GM21360 (cell line): ENCODE data around the gene GAPT.

Source experiments
- ATAC-seq: cut with Tn5 transposase; IDR thresholded peaks from one replicate; pipeline ENCODE4 v1.9.1; 2021; ENCODE audit warnings: mild to moderate bottlenecking, moderate library complexity; ENCODE audit not compliant: unreplicated experiment

Gene GAPT

DNA sequence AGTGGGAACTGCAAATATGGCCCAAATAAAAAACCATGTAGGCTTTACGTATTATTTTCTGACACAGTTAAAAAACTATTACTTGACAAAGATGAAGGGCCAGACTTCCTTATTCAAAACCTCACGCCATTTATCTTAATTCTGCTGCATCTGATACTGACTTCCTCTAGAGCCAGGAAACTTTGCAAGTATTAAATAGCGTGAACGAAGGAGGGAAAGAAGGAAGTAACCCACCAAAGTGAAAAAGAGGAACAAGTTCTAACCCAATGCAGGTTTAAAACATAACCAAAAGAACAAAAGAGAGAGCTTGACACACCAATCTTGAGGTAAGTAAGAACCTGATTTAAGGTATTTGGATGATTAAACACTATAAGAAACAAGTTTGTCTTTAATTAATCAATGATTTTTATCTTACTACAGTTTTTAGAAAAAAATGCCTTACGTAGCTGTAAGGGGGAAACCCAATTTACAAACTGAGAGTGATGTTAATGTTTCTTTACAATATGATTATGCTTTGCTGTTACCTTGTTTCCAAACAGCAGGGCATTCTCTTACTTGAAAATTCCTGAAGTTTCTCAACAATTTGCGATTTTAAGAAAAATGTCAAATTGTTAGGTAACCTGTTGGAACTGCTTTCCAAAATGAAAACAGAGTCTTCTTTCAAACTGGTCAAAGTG lies at the start of gene GAPT:
Gene GAPT, plus strand, starts transcription at position 220 of the 677 bp plus-strand sequence. CDS start 3,102 bp downstream, outside the sequence.
- peak; percentile 84 for ATAC-seq

GRCh38 chr5:58444805-58445204 lies 46.4 kb upstream of the GAPT start:
- ATAC-seq = no peak

- no peak for ATAC-seq
Measured at GRCh38 chr5:58446024-58446423, 45.2 kb upstream of the GAPT start.

DNA sequence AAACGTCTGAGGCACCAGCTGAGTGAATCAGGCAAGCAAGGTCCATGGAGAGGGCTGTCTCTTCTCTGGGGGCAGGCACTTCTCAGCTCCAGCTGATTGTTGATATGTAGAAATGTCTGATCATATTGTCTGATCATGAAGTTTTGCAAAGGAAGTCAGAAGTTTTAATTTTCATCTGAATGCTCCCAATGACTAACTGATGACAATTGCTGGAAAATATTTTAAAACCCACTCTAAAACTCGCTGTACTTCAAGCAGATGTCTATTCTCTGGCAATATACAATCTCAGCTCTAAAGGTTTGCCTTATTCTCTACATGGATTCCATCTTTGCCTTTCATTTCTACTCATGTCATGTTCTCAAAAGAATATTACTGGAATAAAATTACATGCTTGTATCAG lies 44.0 kb upstream of the GAPT start:
- ATAC-seq = no peak

- no peak for ATAC-seq
Measured at GRCh38 chr5:58450018-58450417, 41.2 kb upstream of the GAPT start.

GRCh38 chr5:58450811-58451629 lies 40.2 kb upstream of the GAPT start:
- ATAC-seq = no peak

DNA sequence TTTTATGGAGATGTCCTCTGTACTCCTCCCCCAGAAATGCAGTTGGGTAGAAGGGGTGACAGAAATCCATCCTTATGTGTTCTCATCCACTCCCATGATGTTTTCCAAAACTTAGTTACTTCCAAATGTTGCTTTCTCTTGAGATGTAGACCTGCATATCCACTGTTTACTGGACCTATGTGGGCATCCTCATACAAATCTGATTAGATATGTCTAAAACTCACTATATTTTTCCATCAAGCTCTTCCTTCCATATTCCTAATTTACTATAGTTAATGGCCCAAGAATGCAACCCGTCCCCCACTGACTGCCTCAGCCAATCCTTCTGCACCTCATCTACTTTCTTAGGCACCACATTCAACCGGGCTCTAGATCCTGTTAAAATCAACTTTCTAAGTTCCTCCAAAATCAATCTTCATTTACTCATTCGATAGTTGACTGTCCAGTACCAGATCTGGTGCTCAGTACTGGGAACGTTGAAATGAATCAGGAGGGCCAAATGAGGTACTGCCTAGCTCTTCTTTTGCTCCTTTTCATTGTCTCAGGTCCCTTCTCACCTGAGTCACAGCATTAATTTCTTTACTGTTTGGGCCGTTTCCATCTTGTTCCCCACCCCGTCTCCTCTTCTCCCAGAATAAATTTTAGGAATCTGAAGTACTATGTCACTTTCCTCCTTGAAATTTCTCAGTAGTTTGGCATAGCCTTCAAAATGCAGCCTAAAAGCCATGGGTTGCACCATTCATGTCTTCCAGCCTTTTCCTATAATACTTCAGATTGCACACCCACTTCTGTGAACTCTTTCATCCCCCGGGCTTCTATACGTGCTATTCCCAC lies 39.3 kb upstream of the GAPT start:
- no peak for ATAC-seq

DNA sequence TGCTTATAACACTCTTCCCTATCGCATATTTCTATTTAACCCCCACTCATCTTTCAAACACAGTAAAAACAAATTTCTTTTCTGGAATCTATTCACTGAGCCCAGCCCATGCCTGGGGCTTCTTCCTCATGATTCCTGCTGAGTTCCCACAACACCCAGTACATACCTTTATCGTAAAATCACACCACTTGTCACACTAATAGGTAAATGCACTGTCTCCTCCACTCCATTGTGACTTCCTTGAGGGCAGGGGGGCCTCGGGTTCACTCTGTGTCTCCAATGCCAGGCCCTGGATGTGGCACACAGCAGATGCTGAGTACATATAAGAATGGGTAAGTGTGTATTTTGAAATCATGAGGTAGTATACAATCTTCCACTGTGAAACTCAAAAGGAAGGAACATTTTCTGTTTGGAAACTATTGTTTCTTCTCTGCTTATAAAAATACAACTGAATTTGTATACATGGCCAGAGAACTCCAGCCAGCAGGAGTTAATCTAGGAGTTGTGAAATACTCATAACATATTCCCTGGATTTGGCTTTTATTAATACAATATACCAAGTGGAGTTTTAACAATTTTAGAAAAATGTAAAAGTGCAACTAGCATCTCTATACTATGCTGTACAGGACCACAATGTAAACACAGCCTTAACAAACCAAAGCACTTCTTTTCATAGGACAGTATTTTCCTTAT lies 38.5 kb upstream of the GAPT start:
- ATAC-seq = no peak

GRCh38 chr5:58453306-58453705 lies 37.9 kb upstream of the GAPT start:
- ATAC-seq = no peak

DNA sequence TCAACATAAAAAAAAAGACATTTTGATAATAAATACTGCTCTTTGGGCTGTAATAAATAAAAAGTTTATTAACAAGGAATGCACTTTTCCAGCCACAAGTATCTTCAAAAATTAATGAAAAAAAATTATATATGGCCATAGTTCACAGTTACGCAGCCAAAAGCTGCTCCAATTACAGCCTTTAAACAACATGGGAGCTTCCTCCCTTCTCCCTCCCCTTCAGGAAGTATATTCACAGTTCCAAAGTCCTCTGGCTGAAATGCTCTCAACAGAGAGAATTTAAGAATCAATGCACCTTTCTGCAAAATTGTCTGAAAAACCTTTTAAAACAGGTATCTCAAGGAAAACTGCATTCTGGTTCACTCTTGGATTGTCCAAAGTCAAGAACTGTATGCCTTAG lies 37.2 kb upstream of the GAPT start:
- ATAC-seq = no peak

DNA sequence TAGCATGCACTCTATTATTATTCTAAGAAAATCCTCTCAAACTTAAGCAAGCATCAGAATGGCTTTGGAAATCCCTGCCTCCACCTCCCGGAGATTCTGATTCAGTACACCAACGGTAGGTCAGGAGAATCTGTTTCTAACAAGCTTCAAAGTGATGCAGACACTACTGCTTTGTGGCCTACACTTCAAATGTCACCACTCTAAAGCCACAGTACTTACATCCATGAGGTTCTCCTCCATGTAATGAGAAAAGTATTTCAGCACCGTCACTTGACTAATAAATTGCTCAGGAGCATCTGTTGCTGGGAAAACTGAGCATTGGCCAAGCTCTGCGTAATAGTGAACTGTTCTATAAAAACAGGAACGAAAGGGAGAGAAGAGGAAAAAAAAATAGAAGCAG lies 36.2 kb upstream of the GAPT start:
- no peak for ATAC-seq

DNA sequence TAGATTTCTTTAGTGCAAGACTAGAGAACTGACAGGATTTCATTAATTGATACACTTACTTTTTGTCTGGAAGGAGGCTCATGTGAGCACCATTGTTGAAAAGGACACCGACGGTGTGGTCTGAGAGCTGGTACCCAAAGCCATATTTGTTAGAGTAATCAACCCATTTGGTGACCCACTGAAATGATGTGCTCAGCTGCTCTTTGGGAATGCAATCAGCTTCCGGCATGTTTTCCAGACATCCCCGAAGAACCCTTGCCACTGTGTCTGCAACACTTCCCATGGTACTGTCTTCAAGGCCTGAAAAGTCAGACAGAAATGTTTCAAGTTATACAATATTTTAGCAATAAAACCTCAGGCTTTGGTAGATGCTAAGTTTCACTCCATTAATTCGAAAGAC lies 35.8 kb upstream of the GAPT start:
- no peak for ATAC-seq

- ATAC-seq = no peak
Measured at GRCh38 chr5:58456026-58456425, 35.2 kb upstream of the GAPT start.

GRCh38 chr5:58456486-58456885 lies 34.7 kb upstream of the GAPT start:
- ATAC-seq = no peak

DNA sequence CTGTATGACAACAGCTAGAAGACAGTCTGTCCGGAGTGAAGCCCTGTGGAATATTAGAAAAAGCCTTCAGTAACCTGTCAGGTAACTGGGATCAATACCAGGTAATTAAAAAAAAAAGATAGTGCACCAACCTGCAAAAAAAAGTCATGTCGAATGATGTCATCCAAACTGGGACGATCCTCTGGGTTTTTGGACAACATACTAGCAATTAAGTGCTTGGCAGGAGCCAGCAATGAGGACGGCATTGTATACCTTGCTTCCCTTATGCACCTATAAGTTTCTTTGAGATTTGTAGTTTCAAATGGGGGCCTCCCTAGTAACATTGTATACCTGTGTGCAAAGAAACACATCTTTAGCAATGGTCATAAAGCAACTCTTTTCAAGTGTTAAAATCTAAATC lies 34.2 kb upstream of the GAPT start:
- no peak for ATAC-seq

DNA sequence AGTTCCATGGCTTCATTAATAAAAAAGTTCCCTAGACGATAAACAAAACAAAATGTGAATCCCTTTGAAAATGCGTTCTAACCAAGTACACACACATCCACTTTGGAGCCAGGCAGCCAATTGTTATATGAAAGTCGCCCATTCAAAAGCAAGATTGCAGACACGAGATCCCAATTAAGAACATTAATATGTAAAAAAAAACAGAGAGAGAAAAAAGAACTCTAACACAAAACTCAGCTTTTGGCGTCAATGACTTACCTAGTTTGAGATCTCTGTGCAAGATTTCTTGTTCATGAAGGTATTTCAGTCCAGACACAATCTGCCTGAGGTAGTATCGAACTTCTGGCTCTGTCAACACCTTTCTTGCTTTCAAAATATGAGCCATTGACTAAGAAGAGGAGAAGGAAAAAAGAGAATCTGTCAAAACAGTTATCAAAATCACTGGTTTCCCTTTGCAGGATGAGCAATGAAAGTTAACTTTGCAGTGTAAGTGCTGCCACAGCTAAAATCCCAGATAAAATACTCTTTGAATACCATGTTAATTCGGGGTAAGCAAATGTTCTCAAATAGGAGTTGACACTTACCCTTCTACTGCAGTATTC lies 33.0 kb upstream of the GAPT start:
- no peak for ATAC-seq

DNA sequence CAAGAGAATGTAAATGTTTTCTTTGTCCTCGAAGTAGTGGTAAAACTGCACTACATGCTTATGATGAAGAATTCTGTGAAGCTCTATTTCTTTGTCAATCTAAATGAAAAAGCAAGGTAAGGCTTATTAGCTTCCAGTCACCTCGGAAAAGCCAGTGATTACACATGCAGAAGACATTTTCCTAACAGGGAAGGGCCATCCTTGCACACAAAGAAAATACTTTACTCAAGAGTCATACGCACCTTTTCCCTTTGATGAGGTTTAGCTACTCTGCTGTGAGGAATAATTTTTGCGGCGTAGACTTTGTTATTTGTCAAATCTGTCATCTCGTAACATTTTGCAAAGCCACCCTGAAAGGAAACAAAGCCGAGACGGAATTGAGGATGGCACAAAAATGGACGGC lies 32.5 kb upstream of the GAPT start:
- ATAC-seq = no peak

GRCh38 chr5:58459146-58460001 lies 31.9 kb upstream of the GAPT start:
- ATAC-seq = no peak

DNA sequence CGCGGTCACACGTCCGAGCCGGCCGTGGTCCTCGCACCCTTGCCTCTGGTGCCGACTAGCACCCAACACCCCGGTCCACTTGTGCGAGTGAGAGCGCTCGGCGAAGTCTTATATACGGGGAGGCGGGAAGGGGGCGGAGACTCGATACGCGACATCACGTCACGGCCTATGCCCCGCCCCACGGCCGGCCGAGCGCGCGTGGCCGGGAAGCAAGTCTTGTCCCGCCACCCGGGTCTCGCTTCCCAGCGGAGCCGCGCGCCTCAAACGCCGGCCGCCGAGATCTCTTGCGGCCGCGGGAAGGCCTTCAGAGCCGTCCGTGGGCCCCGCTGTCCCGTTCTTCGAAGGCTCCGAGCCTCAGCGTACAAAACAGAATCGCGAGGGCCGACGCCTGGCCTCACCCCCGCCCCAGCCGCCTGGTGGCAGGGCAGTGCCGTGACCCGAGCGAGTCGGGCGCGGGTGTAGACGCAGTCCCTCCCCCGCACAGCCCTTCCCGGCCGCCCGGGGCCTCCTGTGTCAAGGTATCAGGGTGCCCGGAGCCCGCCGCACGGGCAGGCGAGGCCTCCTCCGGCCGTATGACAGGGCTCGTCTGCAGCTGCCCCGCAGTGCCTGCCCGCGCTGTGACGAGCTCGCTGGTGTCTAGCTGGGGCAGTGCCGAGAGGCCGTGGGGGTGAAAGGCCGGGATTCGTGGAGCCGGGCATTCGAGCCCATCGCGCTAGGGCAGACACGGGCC lies 31.1 kb upstream of the GAPT start, which contains the start of gene PLK2:
Gene PLK2, minus strand, starts transcription at position 85 of the 730 bp plus-strand sequence. CDS start 127 bp downstream, outside the sequence.
- peak; percentile 69 for ATAC-seq
